K562 (cell line): ENCODE measurements around the gene HDHD5. TPM values are rescaled to one million over a fixed set of nuclear protein-coding genes. Genes with fewer than 3 reads are reported as not detected.

Source experiments
- ELF4 ChIP-seq: fragments of 450-650 bp; formaldehyde crosslinking; IDR thresholded peaks from 2 replicates; pipeline ENCODE4 v1.4.0; 2022; ENCODE audit warnings: missing genetic modification characterization
- HMG20B ChIP-seq: fragments of 250-450 bp; sonication (Bioruptor Pico); IDR thresholded peaks from 2 replicates; pipeline ENCODE4 v1.5.0; 2021; ENCODE audit warnings: mild to moderate bottlenecking
- HNRNPUL1 ChIP-seq: fragments of 200-400 bp; formaldehyde crosslinking; IDR thresholded peaks from 2 replicates; pipeline ENCODE4 v1.6.1; 2017; ENCODE audit warnings: low read length
- NFE2L1 ChIP-seq: fragments of 450-650 bp; IDR thresholded peaks from 2 replicates; pipeline ENCODE4 v1.6.1; 2016; ENCODE audit warnings: missing genetic modification characterization, low read depth, mild to moderate bottlenecking, missing compliant biosample characterization, moderate library complexity, borderline replicate concordance
- POU5F1 ChIP-seq: fragments of 150-350 bp; IDR thresholded peaks from 2 replicates; pipeline ENCODE4 v1.6.1; 2014; ENCODE audit warnings: borderline replicate concordance, low read length, low read depth, mild to moderate bottlenecking; ENCODE audit not compliant: partially characterized antibody
- REST ChIP-seq, 2 experiments: fragments of 450-650 bp; formaldehyde crosslinking in 1 of 2; IDR thresholded peaks; 2 replicates each; pipeline versions ENCODE4 v1.4.0 to v1.6.1; 2014 to 2020; ENCODE audit warnings: mild to moderate bottlenecking in 2 of 2, borderline replicate concordance in 1 of 2, low read depth in 1 of 2
- RREB1 ChIP-seq: fragments of 250-450 bp; sonication (Bioruptor Pico); IDR thresholded peaks from 2 replicates; pipeline ENCODE4 v1.4.0; 2020
- TCF7L2 ChIP-seq: fragments of 150-350 bp; IDR thresholded peaks from 2 replicates; pipeline ENCODE4 v1.6.1; 2016; ENCODE audit warnings: low read depth, mild to moderate bottlenecking, low read length, moderate library complexity
- VEZF1 ChIP-seq: fragments of 200-800 bp; sonication (Bioruptor generic); IDR thresholded peaks from 2 replicates; pipeline ENCODE4 v1.6.1; 2017; ENCODE audit warnings: missing genetic modification characterization, missing compliant biosample characterization
- ZBED1 ChIP-seq: IDR thresholded peaks from 2 replicates; pipeline ENCODE4 v1.6.1; 2014
- ZFPM2 ChIP-seq: fragments of 250-450 bp; sonication (Bioruptor Pico); IDR thresholded peaks from 2 replicates; pipeline ENCODE4 v1.5.1; 2022; ENCODE audit warnings: mild to moderate bottlenecking
- ZNF212 ChIP-seq: fragments of 450-650 bp; formaldehyde crosslinking; IDR thresholded peaks from 2 replicates; pipeline ENCODE4 v1.4.0; 2020; ENCODE audit warnings: mild to moderate bottlenecking
- ZZZ3 ChIP-seq: fragments of 450-650 bp; IDR thresholded peaks from 2 replicates; pipeline ENCODE4 v1.6.1; 2016; ENCODE audit warnings: antibody characterized with exemption, mild to moderate bottlenecking, moderate library complexity
- polyA plus RNA-seq, 8 experiments: library from polyadenylated mRNA; depleted of rRNA in 4 of 8; stranded (reverse) in 5 of 8; unstranded in 3 of 8; fragments of >200 nt; fragmentation: Nextera tagmentation in 2 of 8; fragmentation: Illumina TruSeq in 1 of 8; extraction: Ambion mirVana in 2 of 8; extraction: Trizol in 1 of 8; gene quantifications; 2 replicates each; pipeline versions ENCODE4 v1.2.1 to v1.2.3, GENCODE V29; 2011 to 2014; ENCODE audit warnings: inconsistent platforms in 1 of 8, missing spikeins in 1 of 8
- total RNA-seq, 7 experiments: library from RNA; depleted of rRNA in 6 of 7; stranded (reverse); fragments of >200 nt in 6 of 7; fragmentation: Illumina TruSeq in 2 of 7; extraction: Trizol in 2 of 7; gene quantifications; 2 replicates each; pipeline versions ENCODE4 v1.2.1 to v1.2.3, GENCODE V29; 2011 to 2021; ENCODE audit warnings: low replicate concordance in 1 of 7

The HDHD5 gene
- total and polyA plus RNA-seq, 9 of the 15 experiments (the other 6 are each of a cell fraction or from before 2014, with no cell fraction given) = 1.6 to 36.6 (median 24.2) TPM

- TF ChIP-seq RREB1 = no peak
- no peak for TF ChIP-seq ZBED1
- no peak for TF ChIP-seq ZNF212 (CRISPR knock-in tag)
- TF ChIP-seq POU5F1 = no peak
- no peak for TF ChIP-seq ZZZ3
- TF ChIP-seq HNRNPUL1 = no peak
- TF ChIP-seq ZFPM2 (CRISPR knock-in tag) = no peak
- peak; percentile 35; the same call in 1 of the 2 replicates for TF ChIP-seq REST (IDR thresholded peaks at IDR 0.05; ENCODE audit: borderline replicate concordance)
- TF ChIP-seq REST (CRISPR knock-in tag; IDR thresholded peaks at IDR 0.05; ENCODE audit: low read depth) = no peak
- no peak for TF ChIP-seq NFE2L1 (tag)
- no peak for TF ChIP-seq ELF4 (CRISPR knock-in tag)
- TF ChIP-seq HMG20B (CRISPR knock-in tag) = no peak
- TF ChIP-seq TCF7L2 = no peak
- TF ChIP-seq VEZF1 (CRISPR knock-in tag) = no peak
These were observed 42.3 kb upstream of the HDHD5 start (continued) for GRCh38 chr22:17201285-17201945.
